T-helper 1 cell (primary cell): ENCODE results near the gene TRIM69.
"Not testable (repeated sequence)": the region's sequence is repeated elsewhere in the genome, so short reads cannot be mapped to it uniquely, and the experiment has no call there.

Source experiments
- DNase-seq, 5 donors: peaks; one replicate each; pipeline ENCODE4 v3.0.0-alpha.2; 2012 to 2020

The TRIM69 gene

DNA sequence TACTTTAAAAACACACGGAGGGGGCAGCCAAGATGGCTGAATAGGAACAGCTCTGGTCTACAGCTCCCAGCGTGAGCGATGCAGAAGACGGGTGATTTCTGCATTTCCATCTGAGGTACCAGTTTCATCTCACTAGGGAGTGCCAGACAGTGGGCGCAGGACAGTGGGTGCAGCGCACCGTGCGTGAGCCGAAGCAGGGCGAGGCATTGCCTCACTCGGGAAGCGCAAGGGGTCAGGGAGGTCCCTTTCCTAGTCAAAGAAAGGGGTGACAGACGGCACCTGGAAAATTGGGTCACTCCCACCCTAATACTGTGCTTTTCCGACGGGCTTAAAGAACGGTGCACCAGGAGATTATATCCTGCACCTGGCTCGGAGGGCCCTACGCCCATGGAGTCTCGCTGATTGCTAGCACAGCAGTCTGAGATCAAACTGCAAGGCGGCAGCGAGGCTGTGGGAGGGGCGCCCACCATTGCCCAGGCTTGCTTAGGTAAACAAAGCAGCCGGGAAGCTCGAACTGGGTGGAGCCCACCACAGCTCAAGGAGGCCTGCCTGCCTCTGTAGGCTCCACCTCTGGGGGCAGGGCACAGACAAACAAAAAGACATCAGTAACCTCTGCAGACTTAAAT, 3.0 kb downstream of the TRIM69 start:
- DNase-seq, result not testable (repeated sequence)

DNA sequence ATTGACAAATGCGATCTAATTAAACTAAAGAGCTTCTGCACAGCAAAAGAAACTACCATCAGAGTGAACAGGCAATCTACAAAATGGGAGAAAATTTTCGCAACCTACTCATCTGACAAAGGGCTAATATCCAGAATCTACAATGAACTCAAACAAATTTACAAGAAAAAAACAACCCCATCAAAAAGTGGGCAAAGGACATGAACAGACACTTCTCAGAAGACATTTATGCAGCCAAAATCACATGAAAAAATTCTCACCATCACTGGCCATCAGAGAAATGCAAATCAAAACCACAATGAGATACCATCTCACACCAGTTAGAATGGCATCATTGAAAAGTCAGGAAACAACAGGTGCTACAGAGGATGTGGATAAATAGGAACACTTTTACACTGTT, 7.1 kb downstream of the TRIM69 start:
- DNase-seq, result not testable (repeated sequence)

DNA sequence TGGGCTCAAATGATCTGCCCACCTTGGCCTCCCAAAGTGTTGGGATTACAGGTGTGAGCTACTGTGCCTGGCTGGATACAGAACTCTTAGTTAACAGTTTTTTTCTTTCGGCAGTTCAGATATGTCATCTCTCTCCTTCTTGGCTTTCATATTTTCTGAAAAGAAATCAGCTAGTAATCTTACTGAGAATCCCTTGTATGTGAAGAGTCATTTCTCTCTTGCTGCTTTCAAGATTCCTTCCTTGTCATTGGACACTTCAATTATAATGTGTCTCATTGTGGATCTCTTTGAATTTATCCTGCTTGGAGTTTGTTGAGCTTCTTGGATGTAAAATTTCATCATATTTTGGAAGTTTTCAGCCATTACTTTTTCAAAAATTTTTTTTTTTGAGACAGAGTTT, 17.0 kb downstream of the TRIM69 start:
- no peak for DNase-seq

DNA sequence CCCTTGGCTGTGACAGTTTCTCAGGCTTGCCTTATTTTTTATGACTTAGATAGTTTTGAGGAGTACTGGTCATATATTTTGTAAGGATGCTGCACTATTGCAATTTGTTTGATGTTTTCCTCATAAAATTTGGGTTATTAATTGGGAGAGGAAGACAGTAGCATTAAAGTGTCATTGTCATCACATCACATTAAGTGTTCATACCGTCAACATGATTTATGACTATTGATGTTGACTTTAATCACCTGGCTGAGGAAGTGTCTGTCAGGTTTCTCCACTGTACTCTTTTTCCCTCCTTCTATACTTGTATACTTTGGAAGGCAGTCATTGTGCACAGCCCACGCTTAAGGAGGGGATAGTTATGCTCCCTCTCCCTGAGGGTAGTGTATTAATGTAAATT, 26.9 kb downstream of the TRIM69 start:
- no peak for DNase-seq

DNA sequence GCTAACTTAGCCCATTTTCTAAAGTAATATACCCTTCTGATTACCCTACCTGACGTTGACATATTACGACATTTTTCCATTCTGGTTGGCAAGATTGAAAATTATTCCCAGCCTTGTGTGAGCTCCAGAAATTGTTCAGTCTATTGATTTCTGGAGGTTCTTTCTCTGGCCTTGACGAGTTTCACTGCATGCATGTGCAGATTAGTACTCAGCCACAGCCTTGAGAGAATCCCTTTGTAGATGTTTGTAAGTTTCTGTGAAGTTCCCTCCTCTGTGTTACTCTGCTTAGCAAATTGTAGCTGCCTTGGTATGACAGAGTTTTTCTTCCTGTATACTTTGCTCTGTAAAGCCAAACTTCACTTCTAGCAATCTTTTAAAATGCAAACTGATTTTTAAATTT, 27.5 kb downstream of the TRIM69 start:
- no peak for DNase-seq

DNA sequence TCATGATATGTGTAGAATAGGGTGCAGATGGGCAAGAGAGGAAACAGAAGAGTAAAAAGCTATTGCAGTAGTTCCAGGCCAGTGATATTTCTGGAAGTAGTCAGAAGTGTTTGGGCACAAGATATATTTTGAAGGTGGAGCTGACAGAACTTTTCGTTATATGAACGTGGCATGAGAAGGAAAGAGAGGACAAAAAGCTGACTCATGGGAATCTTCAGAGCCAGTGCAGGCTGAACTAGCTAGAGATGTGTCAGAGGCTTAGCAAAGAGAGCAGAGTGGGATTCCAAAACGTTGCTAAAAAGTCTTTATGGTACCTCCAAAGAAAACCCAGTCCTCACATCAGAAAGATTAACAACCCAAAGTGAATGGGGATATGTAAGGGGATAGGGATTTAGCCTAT, 28.7 kb downstream of the TRIM69 start:
- no peak for DNase-seq

DNA sequence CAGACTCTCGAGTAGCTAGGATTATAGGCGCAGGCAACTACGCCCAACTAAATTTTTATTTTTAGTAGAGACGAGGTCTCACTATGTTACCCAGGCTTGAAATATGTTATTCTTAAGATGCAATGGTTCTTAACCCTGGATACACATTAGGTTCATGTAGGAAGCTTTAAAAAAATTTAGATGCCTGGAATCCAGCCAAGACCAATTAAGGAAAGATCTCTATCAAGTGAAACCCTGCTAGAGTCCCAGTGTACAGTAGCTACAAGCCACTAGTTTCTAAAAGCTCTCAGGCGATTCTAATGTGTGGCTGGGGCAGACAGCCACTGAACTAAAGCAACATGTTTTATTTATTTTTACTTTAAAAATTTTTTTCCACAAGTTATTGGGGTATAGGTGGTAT, 33.2 kb downstream of the TRIM69 start:
- DNase-seq, result no peak

DNA sequence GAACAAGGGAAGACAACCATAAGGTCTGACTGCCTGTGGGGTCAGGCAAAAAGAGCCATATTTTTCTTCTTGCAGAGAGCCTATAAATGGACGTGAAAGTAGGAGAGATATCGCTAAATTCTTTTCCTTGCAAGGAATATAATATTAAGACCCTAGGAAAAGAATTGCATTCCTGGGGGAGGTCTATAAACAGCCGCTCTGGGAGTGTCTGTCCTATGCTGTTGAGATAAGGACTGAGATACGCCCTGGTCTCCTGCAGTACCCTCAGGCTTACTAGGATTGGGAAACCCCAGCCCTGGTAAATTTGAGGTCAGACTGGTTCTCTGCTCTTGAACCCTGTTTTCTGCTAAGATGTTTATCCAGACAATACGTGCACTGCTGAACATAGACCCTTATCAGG, 34.4 kb downstream of the TRIM69 start:
- not testable (repeated sequence) for DNase-seq

DNA sequence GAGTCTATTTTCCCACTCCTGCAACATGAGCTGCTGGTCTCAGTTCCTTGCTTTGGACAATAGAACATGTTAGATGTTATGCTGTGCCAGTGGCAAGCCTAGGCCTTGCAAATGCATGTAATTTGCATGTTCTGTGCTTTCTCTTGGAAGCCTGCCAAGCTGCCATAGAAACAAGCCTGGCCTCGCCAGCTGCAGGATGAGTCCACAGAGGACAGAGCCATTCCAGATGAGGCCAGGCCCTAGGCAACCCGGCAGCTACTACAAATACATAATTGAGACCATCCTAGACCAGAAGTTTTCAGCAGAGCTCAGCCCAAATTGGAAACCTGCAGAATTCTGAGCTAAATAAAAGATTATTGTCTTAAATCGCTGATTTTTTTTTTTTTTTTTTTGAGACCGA, 39.6 kb downstream of the TRIM69 start:
- DNase-seq, result no peak

DNA sequence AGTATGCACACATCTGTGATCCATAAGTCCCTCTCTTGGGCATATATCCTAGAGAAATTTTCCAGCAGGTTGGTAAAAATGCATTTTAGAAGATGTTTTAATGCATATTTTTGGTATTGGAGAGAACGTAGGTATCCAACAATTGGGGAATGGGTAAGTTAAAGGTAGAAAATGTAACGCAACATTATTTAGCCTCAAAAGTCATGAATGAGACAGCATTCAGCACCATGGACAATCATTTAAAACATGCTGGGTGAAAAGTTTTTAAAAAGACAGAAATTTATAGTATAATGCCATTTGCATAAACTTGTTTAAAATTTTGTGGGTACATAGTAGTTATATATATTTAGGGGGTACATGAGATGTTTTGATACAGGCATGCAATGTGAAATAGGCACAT, 43.4 kb downstream of the TRIM69 start:
- no peak for DNase-seq

DNA sequence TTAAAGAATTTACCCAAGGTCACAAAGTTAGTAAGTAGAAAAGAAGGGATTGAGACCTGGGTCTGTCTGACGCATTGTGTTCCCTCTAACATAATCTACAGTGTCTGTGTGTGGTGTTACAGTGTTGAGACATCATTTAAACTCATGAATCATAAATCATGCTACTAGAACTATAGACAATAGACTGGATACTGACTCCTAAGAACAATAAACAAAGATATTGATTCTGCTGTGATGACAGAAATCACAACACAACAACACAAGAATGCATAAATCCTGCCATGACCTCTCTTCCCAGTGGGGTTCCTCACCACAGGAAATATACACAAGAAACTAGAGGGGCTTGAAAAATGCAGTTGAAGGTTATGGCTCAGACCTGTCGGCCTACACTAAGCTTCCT, 44.3 kb downstream of the TRIM69 start:
- DNase-seq, result no peak

DNA sequence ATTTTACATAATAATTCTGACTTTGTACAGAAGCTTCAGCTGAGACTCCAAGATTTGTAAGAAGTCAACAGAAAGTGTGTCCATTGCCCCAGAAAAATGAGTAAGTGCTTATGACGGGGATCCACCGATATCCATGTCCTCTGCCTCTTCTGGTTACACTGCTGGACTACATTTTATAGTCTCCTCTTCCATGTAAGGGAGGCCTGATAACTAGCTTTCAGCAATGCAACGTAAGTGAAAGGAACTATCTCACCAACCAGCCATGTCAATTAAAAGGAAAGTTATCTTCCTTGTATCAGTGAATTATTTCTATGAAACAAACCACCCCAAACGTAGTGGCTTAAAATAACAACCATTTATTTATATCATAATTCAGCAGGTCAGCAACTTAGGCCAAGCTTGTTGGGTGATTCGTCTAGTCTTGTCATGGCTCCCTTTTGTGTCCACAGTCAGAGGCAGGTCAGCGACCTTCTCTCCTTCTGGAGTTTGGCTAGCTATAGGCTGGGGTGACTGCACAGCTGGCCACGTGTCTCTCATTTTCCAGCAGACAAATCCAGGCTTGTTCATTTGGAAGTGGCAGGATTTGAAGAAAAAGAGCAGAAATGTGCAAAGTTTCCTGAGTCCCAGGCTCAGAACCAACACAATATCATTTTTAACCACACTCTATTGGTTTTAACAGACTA, 44.9 kb downstream of the TRIM69 start:
- no peak for DNase-seq

DNA sequence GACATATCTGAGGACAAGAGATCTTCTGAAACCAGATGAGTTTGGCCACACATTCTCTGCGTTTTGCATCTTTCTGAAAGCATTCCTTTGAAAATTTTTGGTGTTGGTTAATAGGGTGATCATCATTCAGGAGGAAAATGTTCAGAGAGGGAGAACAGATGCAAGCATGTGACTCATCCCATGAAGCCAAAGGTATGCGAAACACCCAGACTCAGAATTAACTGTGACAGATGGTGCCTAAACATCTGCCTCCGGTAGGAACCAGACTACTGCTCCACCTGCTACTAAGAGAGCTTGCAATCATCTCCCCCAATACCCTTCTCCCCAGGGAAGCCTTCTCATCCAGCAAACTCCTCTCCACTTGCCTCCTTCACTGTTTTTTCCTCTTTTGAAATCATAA, 46.2 kb downstream of the TRIM69 start:
- DNase-seq, result no peak

DNA sequence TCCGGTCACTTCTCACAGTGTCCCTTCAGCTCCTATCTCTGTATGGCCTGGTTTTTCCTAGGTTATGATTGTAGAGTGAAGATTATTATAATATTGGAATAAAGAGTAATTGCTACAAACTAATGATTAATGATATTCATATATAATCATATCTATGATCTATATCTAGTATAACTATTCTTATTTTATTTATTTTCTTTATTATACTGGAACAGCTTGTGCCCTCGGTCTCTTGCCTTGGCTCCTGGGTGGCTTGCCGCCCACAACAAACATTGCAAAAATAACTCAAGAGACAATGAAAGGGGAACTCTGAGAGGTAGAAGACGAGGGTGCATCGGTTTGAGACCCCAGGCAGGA, 48.6 kb downstream of the TRIM69 start:
- DNase-seq, result not testable (repeated sequence)

DNA sequence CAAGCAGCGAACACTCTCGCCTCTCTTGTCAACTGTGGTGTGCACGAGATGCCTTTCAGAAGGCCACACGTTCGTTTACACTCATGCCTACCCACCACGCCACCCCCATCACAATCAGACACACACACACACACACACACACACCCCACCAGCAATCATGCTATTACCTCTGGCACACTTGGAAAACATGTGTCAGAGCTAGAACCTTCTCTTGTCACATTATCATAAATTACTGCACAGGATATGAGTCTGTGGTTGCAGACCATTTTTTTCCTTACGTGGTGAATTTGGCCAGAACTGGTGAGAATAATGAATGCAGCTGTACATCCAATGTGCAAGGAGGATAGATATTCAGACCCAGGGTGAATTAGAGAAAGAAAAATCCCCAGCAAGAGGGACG, 52.4 kb downstream of the TRIM69 start:
- DNase-seq, result peak in 2 of 5 donors; percentile 16 to 60

DNA sequence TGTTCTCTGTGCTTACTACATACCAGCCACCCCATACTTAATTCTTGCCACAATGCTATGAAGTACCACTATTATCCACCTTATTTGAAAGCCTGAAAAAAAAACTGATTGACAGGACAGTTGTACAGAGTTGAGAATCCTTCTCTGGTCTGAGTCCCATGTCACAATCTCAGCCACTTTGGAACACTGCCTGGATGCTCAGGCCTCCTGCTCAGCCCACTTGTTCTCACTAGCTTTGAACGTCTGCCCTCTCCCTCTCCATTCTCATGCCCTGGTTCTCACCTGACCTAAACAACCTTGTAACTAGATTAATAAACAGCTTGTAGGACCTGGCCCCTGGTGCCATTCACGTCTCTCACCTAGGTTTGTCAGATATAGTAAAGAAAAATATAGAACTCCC, 53.9 kb downstream of the TRIM69 start:
- DNase-seq, result no peak

DNA sequence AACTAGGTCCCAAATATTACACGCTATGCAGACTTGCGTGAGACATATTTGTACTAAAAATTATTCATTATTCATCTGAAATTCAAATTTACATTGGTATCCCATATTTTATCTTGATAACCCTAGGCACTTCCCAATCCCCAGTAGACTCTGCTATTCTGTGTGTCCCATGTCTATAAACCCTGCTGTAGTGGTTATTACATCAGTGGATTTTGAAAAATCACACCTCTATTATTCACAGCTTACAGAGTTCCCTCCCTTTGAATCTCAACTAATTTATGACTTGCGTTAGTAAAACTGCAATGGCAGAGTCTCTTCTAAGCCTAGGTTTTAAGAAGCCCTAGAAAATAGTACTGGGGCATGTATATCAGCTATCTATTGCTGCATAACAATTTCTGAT, 54.3 kb downstream of the TRIM69 start:
- no peak for DNase-seq

DNA sequence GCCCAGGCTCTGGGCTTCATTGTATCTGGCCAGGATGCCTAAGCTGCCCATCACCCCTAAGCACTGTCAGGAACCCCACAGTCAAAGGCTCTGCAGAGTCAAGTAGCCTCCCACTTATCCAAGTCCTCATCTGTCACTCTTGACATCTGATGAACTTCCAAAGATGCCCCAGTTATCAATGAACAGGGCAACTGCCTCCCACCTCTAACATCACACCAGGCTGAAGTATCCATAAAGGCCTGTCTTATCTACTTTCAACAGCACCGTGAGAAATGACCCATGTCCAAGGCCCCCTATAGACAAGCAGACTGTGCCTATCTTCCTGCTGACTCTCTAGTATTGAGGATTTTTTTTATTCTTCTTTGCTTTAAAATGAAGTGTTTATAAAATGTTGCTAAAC, 56.4 kb downstream of the TRIM69 start:
- DNase-seq, result no peak

DNA sequence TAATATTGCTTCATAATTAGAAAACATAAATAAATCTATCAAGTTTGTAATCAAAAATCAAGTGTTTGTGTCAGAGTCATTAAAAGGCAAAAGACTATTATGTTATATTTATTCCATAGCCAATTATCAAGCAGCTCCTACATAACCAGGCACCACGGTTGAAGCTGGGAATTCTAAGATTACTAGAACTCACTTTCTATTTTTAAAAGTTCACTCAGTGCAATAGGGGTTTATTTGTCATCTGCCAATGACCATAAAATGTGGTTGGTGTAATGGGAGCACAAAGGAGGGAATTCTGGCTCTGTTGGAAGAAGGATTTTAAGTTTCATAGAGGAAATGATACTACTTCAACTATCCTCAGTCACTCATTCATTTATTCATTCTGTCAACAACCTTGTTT, 57.7 kb downstream of the TRIM69 start:
- DNase-seq, result no peak

DNA sequence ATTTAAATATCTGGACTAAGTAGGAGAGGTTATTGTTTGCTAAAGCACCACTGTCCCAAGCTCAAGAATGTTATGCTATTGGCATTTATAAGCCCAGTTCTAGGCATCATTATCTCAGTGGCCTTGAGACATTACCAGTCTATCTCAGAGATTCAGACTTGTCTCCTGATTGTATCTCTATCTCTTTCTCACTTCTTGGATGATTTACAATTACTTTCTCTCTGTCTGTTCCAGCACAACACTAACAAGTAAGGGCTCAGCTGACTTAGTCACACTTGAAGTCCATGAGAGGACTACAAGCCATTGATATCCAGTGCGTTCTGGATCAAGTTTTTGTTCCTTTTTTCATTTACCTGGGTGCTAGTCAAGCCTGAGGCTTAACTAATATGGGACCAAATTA, 60.2 kb downstream of the TRIM69 start:
- DNase-seq, result no peak

DNA sequence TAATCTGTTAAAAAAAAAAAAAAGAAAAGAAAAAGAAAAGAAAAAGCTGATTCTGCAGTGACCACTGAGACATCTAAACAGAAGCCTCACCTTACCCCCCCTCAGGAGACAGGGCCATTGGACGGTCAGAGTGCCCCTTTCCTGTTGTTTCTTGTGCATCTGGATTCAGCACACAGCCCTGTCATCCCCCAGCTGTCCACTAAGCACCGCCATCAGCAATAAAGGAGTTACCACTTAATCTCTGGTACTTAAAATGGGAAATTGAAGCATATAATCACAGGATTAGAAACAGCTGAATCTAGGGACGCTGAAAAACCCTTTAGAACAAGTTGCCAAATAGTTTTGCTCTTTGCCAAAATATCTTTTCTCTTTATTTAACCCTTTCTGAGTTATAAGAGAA, 62.5 kb downstream of the TRIM69 start:
- DNase-seq, result no peak

DNA sequence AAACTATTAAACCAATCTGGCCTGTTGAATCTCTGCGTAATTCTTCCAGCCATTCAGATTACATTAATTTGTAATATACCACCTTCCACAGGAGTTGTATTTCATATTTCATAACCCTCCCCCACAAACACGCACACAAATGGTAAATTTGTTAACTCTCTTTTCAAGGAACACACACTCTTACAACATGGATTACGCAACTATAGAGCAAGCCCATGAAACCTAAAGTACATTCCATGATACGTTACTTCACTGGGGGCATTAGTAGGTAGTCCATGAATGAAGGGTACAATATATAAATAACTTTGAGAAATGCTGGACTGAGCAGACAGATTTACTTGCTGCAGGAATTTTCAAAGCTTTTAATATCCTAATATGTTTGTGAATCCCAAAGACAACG, 65.0 kb downstream of the TRIM69 start:
- no peak for DNase-seq

DNA sequence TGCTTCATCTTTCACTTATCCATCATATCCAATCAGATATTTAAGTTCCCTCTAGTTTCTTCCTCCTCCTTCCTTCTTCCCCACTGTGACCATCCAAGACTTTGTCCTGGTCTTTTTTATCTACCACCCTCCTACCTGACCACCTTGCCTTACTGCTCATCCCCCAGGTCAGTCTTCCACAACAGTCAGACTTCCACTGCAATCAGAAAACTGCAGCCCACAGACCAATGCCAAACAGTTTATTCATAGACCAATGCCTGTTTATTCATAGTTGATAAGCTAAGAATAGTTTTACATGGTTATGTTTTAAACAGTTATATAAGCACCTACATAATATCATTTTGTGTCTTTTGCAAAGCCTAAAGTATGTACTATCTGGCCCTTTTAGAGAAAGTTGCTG, 65.5 kb downstream of the TRIM69 start:
- DNase-seq, result no peak

DNA sequence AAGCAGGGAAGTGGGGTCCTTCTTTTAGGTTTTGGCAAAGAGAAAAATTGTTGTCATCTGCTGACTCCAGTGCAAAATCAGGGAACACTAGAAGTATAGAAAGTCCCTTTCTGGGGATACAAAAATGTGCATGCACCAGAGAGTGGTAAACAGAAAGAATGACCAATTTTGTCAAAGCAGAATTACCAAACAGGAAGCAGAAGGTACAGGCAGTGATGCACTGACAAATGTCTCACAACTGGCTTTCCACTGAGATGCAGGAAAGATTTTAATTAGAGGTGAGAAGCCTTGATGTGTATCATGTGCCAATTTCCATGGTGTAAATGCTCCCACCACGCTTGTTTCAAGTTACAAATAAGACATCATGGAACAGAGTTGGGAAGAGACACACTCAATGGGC, 66.0 kb downstream of the TRIM69 start:
- DNase-seq, result peak in 1 of 5 donors; percentile 26
